ENCODE measurements around the gene SLC6A17. TPM values are rescaled to one million over a fixed set of nuclear protein-coding genes. Genes with fewer than 3 reads are reported as not detected.

SLC6A17 gene
- total and polyA plus RNA-seq, 2 donors, result under 0.01 to 0.30 TPM

DNA sequence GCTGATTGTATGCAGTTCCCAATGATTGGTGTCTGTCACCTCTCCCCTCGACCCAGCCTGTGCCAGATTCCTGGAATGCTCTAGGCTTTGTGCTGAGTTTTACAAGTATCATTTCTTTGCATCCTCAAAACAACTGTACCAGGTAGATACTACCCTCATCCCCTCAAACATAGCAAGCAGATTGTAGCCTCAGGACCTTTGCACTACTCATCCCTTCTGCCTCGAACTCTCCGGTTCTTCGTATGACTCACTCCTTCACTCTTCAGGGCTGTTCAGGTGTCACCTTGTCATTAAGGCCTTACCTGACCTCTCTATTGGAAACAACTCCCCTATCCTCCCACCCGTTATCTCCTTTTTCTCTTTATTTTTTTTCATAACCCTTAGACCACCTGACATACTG lies 67.8 kb downstream of the SLC6A17 start:
- H3K4me1 ChIP-seq (ENCODE audit: control insufficient read depth in 2 of 2, insufficient read depth in 2 of 2, low read length in 2 of 2), result no peaks in the 10 kb centered on the region
- 97% methylated on average over 5 of the region's 5 CpGs for WGBS
- DNase-seq (ENCODE audit: low read depth in 6 of 9, low spot score in 9 of 9), result no peak
- peaks cover 2 to 3% of the 10 kb centered on the region in 2 donors for H3K36me3 ChIP-seq (ENCODE audit: control insufficient read depth in 2 of 2, insufficient read depth in 2 of 2, low read length in 1 of 2)
- H3K27me3 ChIP-seq (ENCODE audit: control insufficient read depth in 2 of 2, insufficient read depth in 1 of 2, low read length in 1 of 2), result peaks cover 0 to 19% of the 10 kb centered on the region in 2 donors
- H3K9me3 ChIP-seq (ENCODE audit: control insufficient read depth in 2 of 2, insufficient read depth in 1 of 2, low read length in 1 of 2), result no peaks in the 10 kb centered on the region
- no peak overlapping the region for H3K27ac ChIP-seq (ENCODE audit: low read depth in 1 of 2, low read length in 1 of 2)
- H3K4me3 ChIP-seq (ENCODE audit: low read length in 2 of 2), result no peak overlapping the region

DNA sequence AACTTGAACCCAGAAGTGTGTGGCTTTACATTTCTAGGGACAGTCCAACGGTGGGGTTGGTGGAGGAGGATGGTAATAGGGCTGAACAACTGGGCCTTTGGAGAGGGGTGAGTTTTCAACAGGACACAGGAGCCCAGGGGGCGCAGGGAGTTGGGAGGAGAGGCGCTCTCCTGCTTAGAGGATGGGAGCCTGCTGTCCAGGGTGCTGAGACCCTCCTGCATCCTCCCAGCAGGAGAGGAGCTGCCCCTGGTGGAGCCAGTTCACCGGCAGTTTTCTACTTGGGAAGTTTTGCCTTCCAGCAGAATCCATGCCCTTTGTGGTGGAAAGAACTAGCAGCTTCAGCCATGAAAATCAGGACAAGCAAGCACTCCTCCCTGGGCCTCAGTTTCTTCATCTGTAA lies 68.4 kb downstream of the SLC6A17 start:
- DNase-seq (ENCODE audit: low read depth in 6 of 9, low spot score in 9 of 9), result no peak

DNA sequence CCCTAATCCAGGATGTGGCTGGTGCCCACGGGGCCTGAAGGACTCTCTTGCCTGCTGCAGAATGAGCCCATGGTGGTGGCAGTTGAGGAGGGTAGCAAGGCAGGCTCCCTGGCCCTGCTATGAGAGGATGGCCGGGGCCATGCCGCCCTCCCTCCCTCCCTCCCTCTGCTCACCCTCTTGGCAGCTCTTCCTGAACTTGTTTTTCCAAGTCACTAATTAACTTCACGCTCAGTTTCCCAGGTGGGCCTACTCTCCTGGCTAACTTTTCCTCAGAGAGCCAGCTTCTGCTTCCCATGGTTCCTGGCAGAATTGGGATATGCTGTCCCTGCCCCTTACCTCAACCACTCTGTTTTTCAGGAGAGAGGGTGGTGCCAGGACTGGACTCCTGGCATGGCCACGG lies 70.0 kb downstream of the SLC6A17 start:
- Histone ChIP-seq H3K27me3 (ENCODE audit: control insufficient read depth in 2 of 2, insufficient read depth in 1 of 2, low read length in 1 of 2) (peaks cover 0 to 1% of the 10 kb centered on the region in 2 donors), H3K27ac (ENCODE audit: low read depth in 1 of 2, low read length in 1 of 2) (no peak overlapping the region), H3K4me3 (ENCODE audit: low read length in 2 of 2) (no peak overlapping the region), H3K9me3 (ENCODE audit: control insufficient read depth in 2 of 2, insufficient read depth in 1 of 2, low read length in 1 of 2) (no peaks in the 10 kb centered on the region), H3K4me1 (ENCODE audit: control insufficient read depth in 2 of 2, insufficient read depth in 2 of 2, low read length in 2 of 2) (no peaks in the 10 kb centered on the region), H3K36me3 (ENCODE audit: control insufficient read depth in 2 of 2, insufficient read depth in 2 of 2, low read length in 1 of 2) (peaks cover 2 to 3% of the 10 kb centered on the region in 2 donors)
- WGBS, result 88% methylated on average over 5 of the region's 5 CpGs
- DNase-seq (ENCODE audit: low read depth in 6 of 9, low spot score in 9 of 9), result no peak

More for the DNA sequence above, 68.4 kb downstream of the SLC6A17 start:
- WGBS, result 91% methylated on average over 4 of the region's 4 CpGs
- Histone ChIP-seq H3K27me3 (ENCODE audit: control insufficient read depth in 2 of 2, insufficient read depth in 1 of 2, low read length in 1 of 2) (peaks cover 0 to 13% of the 10 kb centered on the region in 2 donors), H3K27ac (ENCODE audit: low read depth in 1 of 2, low read length in 1 of 2) (no peak overlapping the region), H3K9me3 (ENCODE audit: control insufficient read depth in 2 of 2, insufficient read depth in 1 of 2, low read length in 1 of 2) (no peaks in the 10 kb centered on the region), H3K4me3 (ENCODE audit: low read length in 2 of 2) (no peak overlapping the region), H3K4me1 (ENCODE audit: control insufficient read depth in 2 of 2, insufficient read depth in 2 of 2, low read length in 2 of 2) (no peaks in the 10 kb centered on the region), H3K36me3 (ENCODE audit: control insufficient read depth in 2 of 2, insufficient read depth in 2 of 2, low read length in 1 of 2) (peaks cover 2 to 3% of the 10 kb centered on the region in 2 donors)

DNA sequence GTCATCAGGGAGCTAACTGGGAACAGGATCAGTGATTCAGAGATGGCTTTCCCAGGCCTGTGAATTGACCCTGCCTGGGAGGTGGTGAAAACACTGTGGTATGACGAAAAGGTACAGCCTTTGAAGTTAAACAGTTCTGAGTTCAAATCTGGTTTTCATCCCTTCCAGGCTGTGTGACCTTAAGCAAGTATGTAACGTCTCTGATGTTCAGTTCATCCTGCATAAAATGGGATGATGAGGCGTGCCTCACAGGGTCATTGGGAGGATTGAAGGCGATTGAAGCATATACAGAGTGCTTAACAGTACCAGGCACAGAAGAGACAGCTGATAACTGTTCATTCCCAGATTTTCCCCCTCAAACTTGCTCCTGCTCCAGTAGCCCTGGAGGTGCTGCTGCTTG lies 70.8 kb downstream of the SLC6A17 start:
- peaks cover 2 to 3% of the 10 kb centered on the region in 2 donors for H3K36me3 ChIP-seq (ENCODE audit: control insufficient read depth in 2 of 2, insufficient read depth in 2 of 2, low read length in 1 of 2)
- no peaks in the 10 kb centered on the region for H3K4me1 ChIP-seq (ENCODE audit: control insufficient read depth in 2 of 2, insufficient read depth in 2 of 2, low read length in 2 of 2)
- H3K4me3 ChIP-seq (ENCODE audit: low read length in 2 of 2), result no peak overlapping the region
- no peaks in the 10 kb centered on the region for H3K27me3 ChIP-seq (ENCODE audit: control insufficient read depth in 2 of 2, insufficient read depth in 1 of 2, low read length in 1 of 2)
- no peak overlapping the region for H3K27ac ChIP-seq (ENCODE audit: low read depth in 1 of 2, low read length in 1 of 2)
- DNase-seq (ENCODE audit: low read depth in 6 of 9, low spot score in 9 of 9), result no peak
- WGBS, result 97% methylated on average over 4 of the region's 4 CpGs
- no peaks in the 10 kb centered on the region for H3K9me3 ChIP-seq (ENCODE audit: control insufficient read depth in 2 of 2, insufficient read depth in 1 of 2, low read length in 1 of 2)

DNA sequence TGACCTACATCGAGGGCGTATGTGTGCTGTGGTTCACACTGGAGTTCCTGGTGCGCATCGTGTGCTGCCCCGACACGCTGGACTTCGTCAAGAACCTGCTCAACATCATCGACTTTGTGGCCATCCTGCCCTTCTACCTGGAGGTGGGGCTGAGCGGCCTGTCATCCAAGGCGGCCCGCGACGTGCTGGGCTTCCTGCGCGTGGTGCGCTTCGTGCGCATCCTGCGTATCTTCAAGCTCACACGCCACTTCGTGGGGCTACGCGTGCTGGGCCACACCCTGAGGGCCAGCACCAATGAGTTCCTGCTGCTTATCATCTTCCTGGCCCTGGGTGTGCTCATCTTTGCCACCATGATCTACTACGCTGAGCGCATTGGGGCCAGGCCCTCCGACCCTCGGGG lies 72.8 kb downstream of the SLC6A17 start:
- H3K27ac ChIP-seq (ENCODE audit: low read depth in 1 of 2, low read length in 1 of 2), result no peak overlapping the region
- no peaks in the 10 kb centered on the region for H3K9me3 ChIP-seq (ENCODE audit: control insufficient read depth in 2 of 2, insufficient read depth in 1 of 2, low read length in 1 of 2)
- H3K36me3 ChIP-seq (ENCODE audit: control insufficient read depth in 2 of 2, insufficient read depth in 2 of 2, low read length in 1 of 2), result peaks cover 0 to 3% of the 10 kb centered on the region in 2 donors
- H3K4me3 ChIP-seq (ENCODE audit: low read length in 2 of 2), result no peak overlapping the region
- WGBS, result 98% methylated on average over 27 of the region's 27 CpGs
- no peaks in the 10 kb centered on the region for H3K4me1 ChIP-seq (ENCODE audit: control insufficient read depth in 2 of 2, insufficient read depth in 2 of 2, low read length in 2 of 2)
- no peaks in the 10 kb centered on the region for H3K27me3 ChIP-seq (ENCODE audit: control insufficient read depth in 2 of 2, insufficient read depth in 1 of 2, low read length in 1 of 2)
- DNase-seq (ENCODE audit: low read depth in 6 of 9, low spot score in 9 of 9), result no peak

DNA sequence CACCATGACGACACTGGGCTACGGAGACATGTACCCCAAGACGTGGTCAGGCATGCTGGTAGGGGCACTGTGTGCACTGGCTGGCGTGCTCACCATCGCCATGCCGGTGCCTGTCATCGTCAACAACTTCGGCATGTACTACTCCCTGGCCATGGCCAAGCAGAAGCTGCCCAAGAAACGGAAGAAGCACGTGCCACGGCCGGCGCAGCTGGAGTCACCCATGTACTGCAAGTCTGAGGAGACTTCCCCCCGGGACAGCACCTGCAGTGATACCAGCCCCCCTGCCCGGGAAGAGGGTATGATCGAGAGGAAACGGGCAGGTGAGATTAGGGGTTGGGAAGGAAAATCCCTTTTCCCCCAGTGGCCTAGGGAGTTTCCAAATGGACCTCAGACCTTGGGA lies 73.3 kb downstream of the SLC6A17 start:
- Histone ChIP-seq H3K9me3 (ENCODE audit: control insufficient read depth in 2 of 2, insufficient read depth in 1 of 2, low read length in 1 of 2) (no peaks in the 10 kb centered on the region), H3K27ac (ENCODE audit: low read depth in 1 of 2, low read length in 1 of 2) (no peak overlapping the region), H3K4me1 (ENCODE audit: control insufficient read depth in 2 of 2, insufficient read depth in 2 of 2, low read length in 2 of 2) (no peaks in the 10 kb centered on the region), H3K27me3 (ENCODE audit: control insufficient read depth in 2 of 2, insufficient read depth in 1 of 2, low read length in 1 of 2) (no peaks in the 10 kb centered on the region), H3K36me3 (ENCODE audit: control insufficient read depth in 2 of 2, insufficient read depth in 2 of 2, low read length in 1 of 2) (peaks cover 0 to 3% of the 10 kb centered on the region in 2 donors), H3K4me3 (ENCODE audit: low read length in 2 of 2) (no peak overlapping the region)
- DNase-seq (ENCODE audit: low read depth in 6 of 9, low spot score in 9 of 9), result no peak
- WGBS, result 98% methylated on average over 17 of the region's 17 CpGs

DNA sequence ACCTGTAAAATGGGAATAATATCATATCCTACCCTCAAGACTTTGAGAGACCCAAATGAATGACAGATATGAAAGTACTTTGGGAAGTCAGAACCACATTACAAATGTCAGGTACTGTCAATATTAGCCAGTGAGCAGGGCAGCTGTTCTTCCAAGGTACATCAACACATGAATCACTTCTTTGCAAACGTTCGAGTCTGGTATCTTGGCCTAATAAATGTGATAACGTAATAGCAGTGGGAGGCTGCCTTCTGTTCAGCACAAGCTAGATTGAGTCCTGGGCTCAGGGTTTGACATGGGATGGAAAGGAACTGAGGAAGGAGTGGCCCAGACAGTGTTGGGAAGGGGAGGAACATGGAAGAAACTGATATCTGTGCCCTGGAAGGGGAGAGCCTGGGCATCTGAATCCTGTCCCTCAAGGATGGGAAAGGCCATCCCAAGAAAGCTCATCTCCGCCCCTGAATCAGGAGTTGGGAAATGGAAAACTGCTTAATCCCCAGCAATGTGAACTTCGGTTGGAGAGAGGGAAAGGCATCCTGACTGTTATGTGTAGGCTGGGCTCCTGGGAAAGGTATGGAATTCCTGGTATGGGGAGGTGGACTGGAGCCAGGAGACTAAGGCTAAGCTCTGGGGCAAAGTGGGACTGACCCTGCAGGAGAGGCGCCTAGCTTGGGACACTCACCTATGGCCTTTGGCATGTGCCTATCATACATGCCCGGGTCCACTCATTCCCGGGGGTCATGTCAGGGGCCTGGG lies 74.1 kb downstream of the SLC6A17 start:
- DNase-seq (ENCODE audit: low read depth in 6 of 9, low spot score in 9 of 9), result no peak
- Histone ChIP-seq H3K27ac (ENCODE audit: low read depth in 1 of 2, low read length in 1 of 2) (no peak overlapping the region), H3K4me1 (ENCODE audit: control insufficient read depth in 2 of 2, insufficient read depth in 2 of 2, low read length in 2 of 2) (no peaks in the 10 kb centered on the region), H3K36me3 (ENCODE audit: control insufficient read depth in 2 of 2, insufficient read depth in 2 of 2, low read length in 1 of 2) (peaks cover 0 to 3% of the 10 kb centered on the region in 2 donors), H3K9me3 (ENCODE audit: control insufficient read depth in 2 of 2, insufficient read depth in 1 of 2, low read length in 1 of 2) (no peaks in the 10 kb centered on the region), H3K4me3 (ENCODE audit: low read length in 2 of 2) (no peak overlapping the region), H3K27me3 (ENCODE audit: control insufficient read depth in 2 of 2, insufficient read depth in 1 of 2, low read length in 1 of 2) (no peaks in the 10 kb centered on the region)
- 96% methylated on average over 8 of the region's 8 CpGs for WGBS

DNA sequence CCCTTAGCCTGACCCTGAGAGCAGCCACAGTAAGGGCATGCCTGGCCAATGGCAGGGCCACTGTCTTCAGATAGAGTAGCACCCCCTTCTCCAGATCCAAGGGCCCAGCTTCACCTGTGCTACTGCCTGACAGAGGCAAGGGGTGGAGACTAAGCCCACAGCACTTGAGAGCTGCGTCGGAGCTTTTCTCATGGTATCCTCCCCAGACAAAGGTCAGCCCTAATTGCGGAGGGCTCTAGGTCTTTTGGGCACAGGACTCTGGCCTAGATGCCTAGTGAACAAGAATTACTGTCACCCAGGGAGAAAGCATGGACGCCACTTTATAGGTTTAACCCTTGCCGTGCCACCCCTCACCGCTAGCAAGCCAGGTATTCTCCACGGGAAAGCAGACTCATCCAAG lies 74.9 kb downstream of the SLC6A17 start:
- WGBS, result 70% methylated on average over 7 of the region's 7 CpGs
- Histone ChIP-seq H3K27ac (ENCODE audit: low read depth in 1 of 2, low read length in 1 of 2) (no peak overlapping the region), H3K36me3 (ENCODE audit: control insufficient read depth in 2 of 2, insufficient read depth in 2 of 2, low read length in 1 of 2) (peaks cover 0 to 3% of the 10 kb centered on the region in 2 donors)

DNA sequence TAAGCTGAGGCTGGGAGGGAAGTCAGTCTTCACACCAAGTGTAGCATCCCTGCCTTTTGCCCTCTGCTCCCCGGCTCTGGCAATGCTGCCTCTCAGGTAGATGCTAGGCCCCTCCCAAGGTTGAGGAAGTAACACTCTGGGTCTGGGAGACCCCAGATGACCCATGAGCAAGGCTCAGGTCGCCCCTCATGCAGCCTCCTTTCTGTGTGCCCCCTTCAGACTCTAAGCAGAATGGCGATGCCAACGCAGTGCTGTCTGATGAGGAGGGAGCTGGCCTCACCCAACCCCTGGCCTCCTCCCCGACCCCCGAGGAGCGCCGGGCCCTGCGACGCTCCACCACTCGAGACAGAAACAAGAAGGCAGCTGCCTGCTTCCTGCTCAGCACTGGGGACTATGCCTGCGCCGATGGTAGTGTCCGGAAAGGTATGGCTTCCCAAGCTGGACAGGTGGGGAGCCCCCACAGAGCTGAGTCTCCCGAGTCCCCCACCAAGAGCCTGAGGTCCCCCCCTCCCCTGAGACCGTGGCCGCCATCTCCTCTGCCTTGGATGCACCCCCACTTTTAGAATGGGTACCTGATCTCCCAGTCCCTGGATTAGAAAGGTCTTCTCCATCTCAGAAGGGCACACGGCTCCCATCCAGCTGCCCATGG lies 75.6 kb downstream of the SLC6A17 start:
- 96% methylated on average over 18 of the region's 18 CpGs for WGBS
- Histone ChIP-seq H3K4me1 (ENCODE audit: control insufficient read depth in 2 of 2, insufficient read depth in 2 of 2, low read length in 2 of 2) (no peaks in the 10 kb centered on the region), H3K9me3 (ENCODE audit: control insufficient read depth in 2 of 2, insufficient read depth in 1 of 2, low read length in 1 of 2) (no peaks in the 10 kb centered on the region), H3K36me3 (ENCODE audit: control insufficient read depth in 2 of 2, insufficient read depth in 2 of 2, low read length in 1 of 2) (peaks cover 0 to 3% of the 10 kb centered on the region in 2 donors), H3K27me3 (ENCODE audit: control insufficient read depth in 2 of 2, insufficient read depth in 1 of 2, low read length in 1 of 2) (no peaks in the 10 kb centered on the region), H3K4me3 (ENCODE audit: low read length in 2 of 2) (no peak overlapping the region), H3K27ac (ENCODE audit: low read depth in 1 of 2, low read length in 1 of 2) (no peak overlapping the region)
- DNase-seq (ENCODE audit: low read depth in 6 of 9, low spot score in 9 of 9), result no peak

More for the DNA sequence above, 74.9 kb downstream of the SLC6A17 start:
- Histone ChIP-seq H3K27me3 (ENCODE audit: control insufficient read depth in 2 of 2, insufficient read depth in 1 of 2, low read length in 1 of 2) (no peaks in the 10 kb centered on the region), H3K4me1 (ENCODE audit: control insufficient read depth in 2 of 2, insufficient read depth in 2 of 2, low read length in 2 of 2) (no peaks in the 10 kb centered on the region), H3K4me3 (ENCODE audit: low read length in 2 of 2) (no peak overlapping the region), H3K9me3 (ENCODE audit: control insufficient read depth in 2 of 2, insufficient read depth in 1 of 2, low read length in 1 of 2) (no peaks in the 10 kb centered on the region)
- no peak for DNase-seq (ENCODE audit: low read depth in 6 of 9, low spot score in 9 of 9)

Measured in thymus (tissue), 11 donors.